Mesenchymal stem cell (in vitro differentiated cells and primary cell): ENCODE results near the gene SREK1.
A peak's percentile ranks its signal among the peaks of the same experiment; 100 is the strongest.
"Not testable (repeated sequence)": the region's sequence is repeated elsewhere in the genome, so short reads cannot be mapped to it uniquely, and the experiment has no call there.

Experiments used
- DNase-seq: peaks from one replicate; pipeline ENCODE4 v3.0.0-alpha.2; 2013
- H2AFZ ChIP-seq: one replicate; pipeline ENCODE4 v1.6.1; 2013; ENCODE audit warnings: low read depth, mild to moderate bottlenecking, control low read depth, inconsistent platforms, low read length, moderate library complexity
- H2AK5ac ChIP-seq: 2 replicates; pipeline ENCODE4 v1.6.1; 2013; ENCODE audit warnings: low read length, moderate library complexity, mild to moderate bottlenecking, inconsistent platforms; ENCODE audit not compliant: severe bottlenecking
- H2BK120ac ChIP-seq: one replicate; pipeline ENCODE4 v1.6.1; 2013; ENCODE audit warnings: low read depth, mild to moderate bottlenecking, inconsistent platforms, low read length, moderate library complexity
- H2BK12ac ChIP-seq, 2 experiments: one replicate each; pipeline ENCODE4 v1.6.1; 2013; ENCODE audit warnings: inconsistent platforms in 2 of 2, low read length in 2 of 2, mild to moderate bottlenecking in 2 of 2, moderate library complexity in 2 of 2, control low read depth in 1 of 2
- H2BK15ac ChIP-seq: one replicate; pipeline ENCODE4 v1.6.1; 2013; ENCODE audit warnings: mild to moderate bottlenecking, low read depth, inconsistent platforms; ENCODE audit not compliant: poor library complexity, severe bottlenecking
- H2BK5ac ChIP-seq: 2 replicates; pipeline ENCODE4 v1.6.1; 2013; ENCODE audit warnings: low read depth, mild to moderate bottlenecking, low read length, control low read depth, inconsistent platforms; ENCODE audit not compliant: poor library complexity, severe bottlenecking
- H3K14ac ChIP-seq, 2 experiments: one replicate each; pipeline ENCODE4 v1.6.1; 2013; ENCODE audit warnings: inconsistent platforms in 2 of 2, low read length in 2 of 2, control low read depth in 1 of 2, mild to moderate bottlenecking in 1 of 2, moderate library complexity in 1 of 2
- H3K18ac ChIP-seq, 2 experiments: one replicate each; pipeline ENCODE4 v1.6.1; 2013; ENCODE audit warnings: inconsistent platforms in 2 of 2, low read length in 2 of 2, control low read depth in 1 of 2, low read depth in 1 of 2, mild to moderate bottlenecking in 1 of 2
- H3K23ac ChIP-seq, 2 experiments: one replicate each; pipeline ENCODE4 v1.6.1; 2013; ENCODE audit warnings: inconsistent platforms in 2 of 2, low read length in 2 of 2, mild to moderate bottlenecking in 2 of 2, moderate library complexity in 2 of 2, control low read depth in 1 of 2
- H3K27ac ChIP-seq: 2 replicates; pipeline ENCODE4 v1.5.1; 2013; ENCODE audit warnings: mild to moderate bottlenecking, moderate library complexity, low read length, control low read depth, inconsistent platforms; ENCODE audit not compliant: poor library complexity, severe bottlenecking
- H3K27me3 ChIP-seq, 2 experiments: 2 replicates each; pipeline versions ENCODE4 v1.6.1 to v1.7.0; 2013; ENCODE audit warnings: low read length in 2 of 2, mild to moderate bottlenecking in 2 of 2, moderate library complexity in 2 of 2, control low read depth in 1 of 2, inconsistent platforms in 1 of 2; ENCODE audit not compliant: control insufficient read depth in 1 of 2, insufficient read depth in 1 of 2
- H3K36me3 ChIP-seq, 2 experiments: 2 replicates each; pipeline versions ENCODE4 v1.6.1 to v1.7.0; 2013; ENCODE audit warnings: low read length in 2 of 2, control low read depth in 1 of 2, inconsistent platforms in 1 of 2, low read depth in 1 of 2, mild to moderate bottlenecking in 1 of 2; ENCODE audit not compliant: insufficient read depth in 2 of 2, control insufficient read depth in 1 of 2
- H3K4ac ChIP-seq, 2 experiments: one replicate each; pipeline ENCODE4 v1.6.1; 2013; ENCODE audit warnings: inconsistent platforms in 2 of 2, low read length in 2 of 2, mild to moderate bottlenecking in 2 of 2, moderate library complexity in 2 of 2, control low read depth in 1 of 2, low read depth in 1 of 2
- H3K4me1 ChIP-seq: 2 replicates; pipeline ENCODE4 v1.6.1; 2013; ENCODE audit warnings: low read depth, low read length, control low read depth; ENCODE audit not compliant: control insufficient read depth, insufficient read depth
- H3K4me2 ChIP-seq: 2 replicates; pipeline ENCODE4 v1.6.1; 2013; ENCODE audit warnings: low read length, mild to moderate bottlenecking, inconsistent platforms; ENCODE audit not compliant: poor library complexity, severe bottlenecking
- H3K4me3 ChIP-seq, 2 experiments: 2 replicates each; pipeline versions ENCODE4 v1.5.1 to v1.7.0; 2013; ENCODE audit warnings: low read length in 2 of 2, mild to moderate bottlenecking in 2 of 2, control low read depth in 1 of 2, low read depth in 1 of 2; ENCODE audit not compliant: insufficient read depth in 1 of 2
- H3K79me1 ChIP-seq: replicated peaks from 2 replicates; pipeline ENCODE4 v1.6.1; 2013; ENCODE audit warnings: mild to moderate bottlenecking, control low read depth, low read length, inconsistent platforms; ENCODE audit not compliant: poor library complexity, severe bottlenecking
- H3K9ac ChIP-seq: 2 replicates; pipeline ENCODE4 v1.7.0; 2013; ENCODE audit warnings: mild to moderate bottlenecking, low read length, moderate library complexity
- H3K9me3 ChIP-seq: 2 replicates; pipeline ENCODE4 v1.7.0; 2013; ENCODE audit warnings: mild to moderate bottlenecking, low read length; ENCODE audit not compliant: control insufficient read depth
- H4K8ac ChIP-seq: one replicate; pipeline ENCODE4 v1.6.1; 2013; ENCODE audit warnings: inconsistent platforms, mild to moderate bottlenecking, low read length, moderate library complexity
- H4K91ac ChIP-seq: one replicate; pipeline ENCODE4 v1.6.1; 2013; ENCODE audit warnings: mild to moderate bottlenecking, low read length, inconsistent platforms
- WGBS: methylation state at CpG from one replicate; pipeline ENCODE4 v1.1.7; 2013; ENCODE audit warnings: mixed read lengths; 5-methylcytosine and 5-hydroxymethylcytosine counted together

The SREK1 gene

DNA sequence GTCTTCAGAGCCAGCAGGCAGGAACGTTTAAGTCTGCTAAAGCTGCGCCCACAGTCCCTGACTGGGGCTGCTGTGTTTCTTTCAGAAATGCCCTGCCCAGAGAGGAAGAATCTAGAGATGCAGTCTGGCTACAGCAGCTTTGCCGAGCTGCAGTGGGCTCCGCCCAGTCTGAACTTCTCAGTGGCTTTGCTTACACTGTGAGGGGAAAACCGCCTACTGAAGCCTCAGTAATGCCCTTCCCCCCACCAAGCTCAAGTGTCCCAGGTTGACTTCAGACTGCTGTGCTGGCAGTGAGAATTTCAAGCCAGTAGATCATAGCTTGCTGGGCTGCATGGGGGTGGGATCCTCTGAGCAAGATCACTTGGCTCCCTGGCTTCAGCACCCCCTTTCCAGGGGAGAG lies 78.4 kb downstream of the SREK1 start:
- Histone ChIP-seq H3K4ac (no peak overlapping the region), H3K4me1 (no peaks in the 10 kb centered on the region), H3K4me3 (no peak overlapping the region), H2BK120ac (no peak overlapping the region), H2BK12ac (no peak overlapping the region), H3K4me2 (no peak overlapping the region), H3K9me3 (peaks cover 6% of the 10 kb centered on the region), H3K36me3 (no peaks in the 10 kb centered on the region), H3K23ac (no peak overlapping the region), H3K79me1 (no peaks in the 10 kb centered on the region), H3K18ac (no peak overlapping the region), H3K9ac (no peak overlapping the region), H4K8ac (no peak overlapping the region), H2BK5ac (no peak overlapping the region), H4K91ac (no peak overlapping the region), H3K14ac (no peak overlapping the region), H2AK5ac (no peak overlapping the region), H3K27ac (no peak overlapping the region), H3K27me3 (no peaks in the 10 kb centered on the region), H2AFZ (no peak overlapping the region), H2BK15ac (no peak overlapping the region)
- DNase-seq: peak; percentile 19
- WGBS: 78% methylated on average over 4 of the region's 5 CpGs

DNA sequence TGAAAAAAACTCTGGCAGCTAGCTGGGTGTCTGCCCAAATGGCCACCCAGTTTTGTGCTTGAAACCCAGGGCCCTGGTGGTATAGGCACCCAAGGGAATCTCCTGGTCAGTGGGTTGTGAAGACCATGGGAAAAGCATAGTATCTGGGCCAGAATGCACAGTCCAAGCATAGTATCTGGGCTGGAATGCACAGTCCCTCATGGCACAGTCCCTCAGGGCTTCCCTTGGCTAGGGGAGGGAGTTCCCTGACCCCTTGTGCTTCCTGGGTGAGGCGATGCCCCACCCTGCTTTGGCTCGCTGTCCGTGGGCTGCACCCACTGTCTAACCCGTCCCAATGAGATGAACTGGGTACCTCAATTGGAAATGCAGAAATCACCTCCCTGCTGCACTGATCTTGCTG lies 78.8 kb downstream of the SREK1 start:
- not testable (repeated sequence) for H3K79me1 ChIP-seq, H2AFZ ChIP-seq, H2BK12ac ChIP-seq, H3K9ac ChIP-seq, H4K91ac ChIP-seq, H3K27me3 ChIP-seq, H3K4me2 ChIP-seq, H4K8ac ChIP-seq, H3K36me3 ChIP-seq, H3K9me3 ChIP-seq, H3K4me3 ChIP-seq, H3K27ac ChIP-seq, H2BK15ac ChIP-seq, H3K4me1 ChIP-seq, H2AK5ac ChIP-seq, H3K4ac ChIP-seq, DNase-seq, H2BK120ac ChIP-seq, H2BK5ac ChIP-seq
- peak overlapping the region in 1 of 2 experiments; percentile 24 for H3K23ac ChIP-seq
- H3K18ac ChIP-seq: peak overlapping the region in 1 of 2 experiments; percentile 56
- 96% methylated on average over 4 of the region's 4 CpGs for WGBS
- peak overlapping the region in 1 of 2 experiments; percentile 39 for H3K14ac ChIP-seq

DNA sequence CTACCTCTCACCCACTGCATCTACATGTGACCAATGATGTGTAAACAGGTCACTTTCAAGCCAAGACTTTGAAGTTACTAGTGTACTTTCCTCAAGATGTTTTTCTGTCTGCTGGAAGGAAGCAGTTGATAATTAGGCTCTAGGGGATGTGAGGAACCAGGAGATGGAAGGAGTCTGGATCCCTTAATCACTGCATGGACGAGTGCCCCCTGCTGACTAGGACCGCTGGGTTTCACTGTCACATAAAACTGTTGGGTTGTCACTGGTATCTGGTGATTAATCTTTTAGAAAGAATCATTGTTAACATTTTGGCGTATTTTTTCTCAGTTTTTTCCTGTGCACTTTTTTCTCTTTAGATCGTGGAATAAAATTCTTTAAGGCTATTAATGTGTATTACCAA lies 79.5 kb downstream of the SREK1 start:
- H4K8ac ChIP-seq: no peak overlapping the region
- no peak overlapping the region for H3K14ac ChIP-seq
- no peaks in the 10 kb centered on the region for H3K79me1 ChIP-seq
- H4K91ac ChIP-seq: no peak overlapping the region
- H3K36me3 ChIP-seq: no peaks in the 10 kb centered on the region
- H2BK15ac ChIP-seq: no peak overlapping the region
- H3K4ac ChIP-seq: no peak overlapping the region
- no peak overlapping the region for H3K18ac ChIP-seq
- no peak for DNase-seq
- H2BK5ac ChIP-seq: no peak overlapping the region
- no peak overlapping the region for H3K23ac ChIP-seq
- H2BK120ac ChIP-seq: no peak overlapping the region
- H3K27ac ChIP-seq: no peak overlapping the region
- H2AFZ ChIP-seq: no peak overlapping the region
- H3K4me2 ChIP-seq: no peak overlapping the region
- H3K4me3 ChIP-seq: no peak overlapping the region
- 15% methylated on average over 2 of the region's 4 CpGs for WGBS
- no peak overlapping the region for H2AK5ac ChIP-seq
- no peak overlapping the region for H2BK12ac ChIP-seq
- H3K9me3 ChIP-seq: peaks cover 6% of the 10 kb centered on the region
- no peaks in the 10 kb centered on the region for H3K27me3 ChIP-seq
- H3K4me1 ChIP-seq: no peaks in the 10 kb centered on the region
- H3K9ac ChIP-seq: no peak overlapping the region

DNA sequence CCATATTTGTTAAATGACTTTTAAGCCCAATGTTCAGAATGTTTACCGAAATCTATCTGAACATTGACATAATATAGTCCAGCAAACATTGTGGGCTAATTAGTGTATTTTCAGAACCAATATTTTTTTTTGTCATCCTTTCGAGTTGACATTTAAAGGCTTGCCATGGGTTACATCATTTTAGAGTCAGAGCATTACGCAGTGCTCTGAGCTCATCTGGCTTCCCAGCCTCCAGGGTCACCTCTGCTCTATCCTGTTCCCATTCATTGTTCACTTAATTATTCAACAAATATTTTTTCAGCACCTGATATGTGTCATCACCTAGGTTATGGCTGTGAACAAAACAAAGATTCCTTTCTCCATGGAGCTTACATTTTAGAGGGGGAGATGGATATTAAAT lies 80.2 kb downstream of the SREK1 start:
- Histone ChIP-seq H3K4ac (no peak overlapping the region), H3K23ac (no peak overlapping the region), H3K14ac (no peak overlapping the region), H2BK15ac (no peak overlapping the region), H2BK12ac (no peak overlapping the region), H2BK5ac (no peak overlapping the region), H2AK5ac (no peak overlapping the region), H2BK120ac (no peak overlapping the region), H3K4me2 (no peak overlapping the region), H2AFZ (no peak overlapping the region), H3K4me3 (no peak overlapping the region), H3K9me3 (peaks cover 6% of the 10 kb centered on the region), H4K91ac (no peak overlapping the region), H3K79me1 (no peaks in the 10 kb centered on the region), H3K27me3 (no peaks in the 10 kb centered on the region), H3K18ac (no peak overlapping the region), H3K36me3 (no peaks in the 10 kb centered on the region), H3K27ac (no peak overlapping the region), H4K8ac (no peak overlapping the region), H3K9ac (no peak overlapping the region), H3K4me1 (no peaks in the 10 kb centered on the region)
- no peak for DNase-seq
- 86% methylated on average over 2 of the region's 3 CpGs for WGBS
